Spinal cord (tissue), 10 donors: ENCODE measurements around the gene ZMYND15. TPM values are rescaled to one million over a fixed set of nuclear protein-coding genes. Genes with fewer than 3 reads are reported as not detected.

Source experiments
- DNase-seq, 6 donors: peaks; one replicate each; pipeline versions ENCODE4 v3.0.0 to v3.0.0-alpha.2; 2013 to 2015; ENCODE audit warnings: low spot score in 6 of 6, low read depth in 4 of 6
- H3K27ac ChIP-seq: one replicate; pipeline ENCODE4 v1.5.1; 2013; ENCODE audit warnings: low read depth, low read length, control low read depth
- H3K27me3 ChIP-seq: one replicate; pipeline ENCODE4 v1.6.1; 2013; ENCODE audit warnings: low read length; ENCODE audit not compliant: control insufficient read depth, insufficient read depth
- H3K36me3 ChIP-seq: one replicate; pipeline ENCODE4 v1.6.1; 2013; ENCODE audit warnings: low read length; ENCODE audit not compliant: control insufficient read depth, insufficient read depth
- H3K4me1 ChIP-seq: one replicate; pipeline ENCODE4 v1.6.1; 2013; ENCODE audit warnings: low read length; ENCODE audit not compliant: control insufficient read depth, insufficient read depth
- H3K4me3 ChIP-seq: one replicate; pipeline ENCODE4 v1.5.1; 2013; ENCODE audit warnings: low read depth, low read length, control low read depth
- H3K9me3 ChIP-seq: one replicate; pipeline ENCODE4 v1.6.1; 2013; ENCODE audit warnings: low read length; ENCODE audit not compliant: control insufficient read depth, insufficient read depth
- WGBS: methylation state at CpG from one replicate; pipeline ENCODE4 v1.1.5; 2013; ENCODE audit warnings: missing lambda C conversion rate; ENCODE audit not compliant: insufficient coverage; 5-methylcytosine and 5-hydroxymethylcytosine counted together
- polyA plus RNA-seq, 2 donors: library from polyadenylated mRNA; unstranded; fragments of 120-200 nt; gene quantifications; one replicate each; pipeline ENCODE4 v1.2.1, GENCODE V29; 2013; ENCODE audit not compliant: insufficient read length in 2 of 2
- total RNA-seq, 2 donors: library from RNA; depleted of rRNA in 1 of 2; stranded (reverse); fragments of 120-200 nt in 1 of 2; fragments of >200 nt in 1 of 2; gene quantifications; one replicate each; pipeline versions ENCODE4 v1.2.3 to v1.2.4, GENCODE V29; 2013 to 2014
- donor health status: healthy.

The ZMYND15 gene
- total and polyA plus RNA-seq, 4 donors: 0.89 to 2.5 (median 1.7) TPM

- H3K27ac ChIP-seq: no peak overlapping the region
- no peak overlapping the region for H3K4me3 ChIP-seq
- H3K27me3 ChIP-seq: peaks cover 78% of the 10 kb centered on the region
- H3K9me3 ChIP-seq: no peaks in the 10 kb centered on the region
- H3K4me1 ChIP-seq: peaks cover 32% of the 10 kb centered on the region
- 80% methylated on average over 3 of the region's 8 CpGs for WGBS
- no peaks in the 10 kb centered on the region for H3K36me3 ChIP-seq
- no peak for DNase-seq
Observed at GRCh38 chr17:4741544-4741943, 1.9 kb downstream of the ZMYND15 start.

GRCh38 chr17:4742133-4742532, 2.5 kb downstream of the ZMYND15 start:
- Histone ChIP-seq H3K27me3 (peaks cover 78% of the 10 kb centered on the region), H3K4me3 (no peak overlapping the region), H3K27ac (no peak overlapping the region), H3K4me1 (peaks cover 32% of the 10 kb centered on the region), H3K36me3 (no peaks in the 10 kb centered on the region), H3K9me3 (no peaks in the 10 kb centered on the region)
- no peak for DNase-seq
- WGBS: 79% methylated on average over 8 of the region's 9 CpGs

GRCh38 chr17:4742629-4743028, 3.0 kb downstream of the ZMYND15 start:
- Histone ChIP-seq H3K4me1 (peaks cover 32% of the 10 kb centered on the region), H3K36me3 (no peaks in the 10 kb centered on the region), H3K9me3 (no peaks in the 10 kb centered on the region), H3K4me3 (no peak overlapping the region), H3K27ac (no peak overlapping the region), H3K27me3 (peaks cover 75% of the 10 kb centered on the region)
- no peak for DNase-seq
- 80% methylated on average over 7 of the region's 10 CpGs for WGBS

- Histone ChIP-seq H3K27ac (no peak overlapping the region), H3K36me3 (no peaks in the 10 kb centered on the region), H3K4me3 (no peak overlapping the region), H3K9me3 (no peaks in the 10 kb centered on the region), H3K4me1 (peaks cover 29% of the 10 kb centered on the region), H3K27me3 (peaks cover 70% of the 10 kb centered on the region)
- WGBS: 79% methylated on average over 4 of the region's 8 CpGs
- no peak for DNase-seq
Observed at GRCh38 chr17:4743216-4743615, 3.6 kb downstream of the ZMYND15 start.

GRCh38 chr17:4743898-4744297, 4.3 kb downstream of the ZMYND15 start:
- Histone ChIP-seq H3K4me1 (peaks cover 22% of the 10 kb centered on the region), H3K9me3 (no peaks in the 10 kb centered on the region), H3K27ac (no peak overlapping the region), H3K36me3 (no peaks in the 10 kb centered on the region), H3K27me3 (peaks cover 68% of the 10 kb centered on the region), H3K4me3 (no peak overlapping the region)
- no peak for DNase-seq
- no CpG with 5 or more reads among the region's 9 CpGs for WGBS

- no peaks in the 10 kb centered on the region for H3K36me3 ChIP-seq
- under 1% methylated on average over 31 of the region's 51 CpGs for WGBS
- peaks cover 13% of the 10 kb centered on the region for H3K4me1 ChIP-seq
- no peak overlapping the region for H3K4me3 ChIP-seq
- no peaks in the 10 kb centered on the region for H3K9me3 ChIP-seq
- no peak for DNase-seq
- peaks cover 61% of the 10 kb centered on the region for H3K27me3 ChIP-seq
- H3K27ac ChIP-seq: no peak overlapping the region
Observed at GRCh38 chr17:4744999-4745969, 5.7 kb downstream of the ZMYND15 start.

GRCh38 chr17:4747847-4748246, 8.2 kb downstream of the ZMYND15 start:
- H3K27me3 ChIP-seq: peaks cover 54% of the 10 kb centered on the region

GRCh38 chr17:4748686-4749085, 9.1 kb downstream of the ZMYND15 start:
- Histone ChIP-seq H3K4me3 (no peak overlapping the region), H3K27ac (no peak overlapping the region), H3K4me1 (peaks cover 13% of the 10 kb centered on the region), H3K36me3 (no peaks in the 10 kb centered on the region), H3K27me3 (peaks cover 47% of the 10 kb centered on the region), H3K9me3 (no peaks in the 10 kb centered on the region)
- 60% methylated on average over 2 of the region's 4 CpGs for WGBS
- no peak for DNase-seq

More at GRCh38 chr17:4747847-4748246, 8.2 kb downstream of the ZMYND15 start:
- no peaks in the 10 kb centered on the region for H3K36me3 ChIP-seq
- no peak overlapping the region for H3K27ac ChIP-seq
- DNase-seq: no peak
- no peak overlapping the region for H3K4me3 ChIP-seq
- WGBS: 70% methylated on average over 2 of the region's 5 CpGs
- peaks cover 13% of the 10 kb centered on the region for H3K4me1 ChIP-seq
- no peaks in the 10 kb centered on the region for H3K9me3 ChIP-seq

- WGBS: no CpG with 5 or more reads among the region's 3 CpGs
- Histone ChIP-seq H3K27me3 (peaks cover 34% of the 10 kb centered on the region), H3K4me1 (peaks cover 3% of the 10 kb centered on the region), H3K36me3 (no peaks in the 10 kb centered on the region), H3K9me3 (no peaks in the 10 kb centered on the region), H3K27ac (no peak overlapping the region), H3K4me3 (no peak overlapping the region)
- no peak for DNase-seq
Observed at GRCh38 chr17:4750606-4751005, 11.0 kb downstream of the ZMYND15 start.

- Histone ChIP-seq H3K4me3 (no peak overlapping the region), H3K27me3 (peaks cover 27% of the 10 kb centered on the region), H3K9me3 (no peaks in the 10 kb centered on the region), H3K36me3 (no peaks in the 10 kb centered on the region), H3K4me1 (no peaks in the 10 kb centered on the region), H3K27ac (no peak overlapping the region)
- WGBS: 87% methylated on average over 3 of the region's 5 CpGs
- no peak for DNase-seq
Observed at GRCh38 chr17:4751932-4752331, 12.3 kb downstream of the ZMYND15 start.
